Tibial nerve (tissue), 4 donors: ENCODE results near the gene CLMN.

ENCODE experiments used
- CTCF ChIP-seq, 5 experiments: fragments of 200-600 bp in 3 of 5; fragments of 450-650 bp in 2 of 5; sonication (generic) in 3 of 5; IDR thresholded peaks; one replicate each; pipeline ENCODE4 v1.5.1; 2016 to 2019; ENCODE audit warnings: antibody characterized with exemption in 5 of 5, mild to moderate bottlenecking in 3 of 5, moderate library complexity in 2 of 5
- EP300 ChIP-seq, 2 donors: sonication (generic); formaldehyde crosslinking; IDR thresholded peaks; one replicate each; pipeline ENCODE4 v1.6.1; 2017; ENCODE audit warnings: antibody characterized with exemption in 2 of 2, mild to moderate bottlenecking in 1 of 2
- POLR2A ChIP-seq, 2 donors: fragments of 450-650 bp; IDR thresholded peaks; one replicate each; pipeline ENCODE4 v1.6.1; 2017; ENCODE audit warnings: antibody characterized with exemption in 2 of 2, mild to moderate bottlenecking in 2 of 2, moderate library complexity in 2 of 2

DNA sequence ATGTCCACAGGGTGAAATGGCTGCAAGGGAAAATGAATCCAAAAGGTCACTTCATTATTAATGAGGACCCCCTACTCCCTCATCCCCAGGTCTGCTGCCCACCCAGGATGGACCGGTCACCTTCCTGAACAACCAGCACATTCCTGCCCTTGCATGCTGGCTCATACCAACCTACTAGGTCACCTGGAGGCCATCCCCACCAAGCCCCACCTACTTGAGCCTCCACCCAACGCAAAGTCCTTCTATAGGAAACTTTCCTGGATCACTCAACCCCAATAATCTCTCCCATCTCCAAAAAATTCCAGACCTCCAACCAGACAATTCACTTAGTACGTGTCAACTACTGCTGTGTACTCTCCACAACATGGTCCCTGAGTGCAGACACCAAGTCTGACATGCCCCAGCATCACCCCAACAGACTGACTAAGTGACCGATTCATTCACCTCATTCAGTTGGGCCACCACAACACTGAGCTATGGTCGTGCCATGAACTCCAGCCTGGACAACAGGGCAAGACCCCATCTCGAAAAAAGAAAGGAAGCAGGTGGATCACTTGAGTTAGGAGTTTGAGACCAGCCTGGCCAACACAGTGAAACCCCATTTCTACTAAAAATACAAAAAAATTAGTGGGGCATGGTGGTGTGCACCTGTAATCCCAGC, 18.1 kb downstream of the CLMN start:
- TF ChIP-seq CTCF (IDR thresholded peaks at IDR 0.05) (no peak), EP300 (IDR thresholded peaks at IDR 0.05) (no peak), POLR2A (IDR thresholded peaks at IDR 0.05) (no peak)
